ENCODE measurements around the gene SLC46A3. TPM values are rescaled to one million over a fixed set of nuclear protein-coding genes. Genes with fewer than 3 reads are reported as not detected.

SLC46A3 gene
- 143 TPM for polyA plus RNA-seq
- long read RNA-seq, donor 1, transcript SLC46A3-201 (6 exons, 3,173 nt) = major isoform, 35 of 62 reads
- long read RNA-seq, donor 1, partial matches to known transcripts = 25 of 62 reads
- long read RNA-seq, donor 1, other reads (novel, unspliced or antisense) = 0 of 62 reads
- long read RNA-seq, donor 2, transcript SLC46A3-201 (6 exons, 3,173 nt) = major isoform, 38 of 101 reads
- long read RNA-seq, donor 2, transcript SLC46A3-203 (2 exons, 2,133 nt) = minor isoform, 7 of 101 reads
- long read RNA-seq, donor 2, partial matches to known transcripts = 52 of 101 reads
- long read RNA-seq, donor 2, other reads (novel, unspliced or antisense) = 0 of 101 reads
- long read RNA-seq, donor 3 = 0 reads
- long read RNA-seq, donor 4, transcript SLC46A3-201 (6 exons, 3,173 nt) = major isoform, 5 of 6 reads
- long read RNA-seq, donor 4, partial matches to known transcripts = 0 of 6 reads
- long read RNA-seq, donor 4, other reads (novel, unspliced or antisense) = 0 of 6 reads
- long read RNA-seq, donor 5, partial matches to known transcripts = 0 of 6 reads
- long read RNA-seq, donor 5, other reads (novel, unspliced or antisense) = 0 of 6 reads
- long read RNA-seq, donor 6, transcript SLC46A3-201 (6 exons, 3,173 nt) = major isoform, 25 of 57 reads
- long read RNA-seq, donor 6, transcript SLC46A3-202 (7 exons, 2,121 nt) = minor isoform, 5 of 57 reads
- long read RNA-seq, donor 6, partial matches to known transcripts = 23 of 57 reads
- long read RNA-seq, donor 6, other reads (novel, unspliced or antisense) = 0 of 57 reads
- long read RNA-seq, donor 7, transcript SLC46A3-201 (6 exons, 3,173 nt) = major isoform, 5 of 7 reads
- long read RNA-seq, donor 7, partial matches to known transcripts = 0 of 7 reads
- long read RNA-seq, donor 7, other reads (novel, unspliced or antisense) = 0 of 7 reads
- long read RNA-seq, donor 8, transcript SLC46A3-203 (2 exons, 2,133 nt) = minor isoform, 7 of 195 reads
- long read RNA-seq, donor 8, transcript SLC46A3-201 (6 exons, 3,173 nt) = major isoform, 42 of 195 reads
- long read RNA-seq, donor 8, partial matches to known transcripts = 131 of 195 reads
- long read RNA-seq, donor 8, other reads (novel, unspliced or antisense) = 12 of 195 reads
- long read RNA-seq, donor 9, transcript SLC46A3-203 (2 exons, 2,133 nt) = minor isoform, 9 of 95 reads
- long read RNA-seq, donor 9, transcript SLC46A3-201 (6 exons, 3,173 nt) = major isoform, 44 of 95 reads
- long read RNA-seq, donor 9, partial matches to known transcripts = 40 of 95 reads
- long read RNA-seq, donor 9, other reads (novel, unspliced or antisense) = 0 of 95 reads
- long read RNA-seq, donor 10, transcript SLC46A3-202 (7 exons, 2,121 nt) = minor isoform, 7 of 61 reads
- long read RNA-seq, donor 10, transcript SLC46A3-201 (6 exons, 3,173 nt) = major isoform, 31 of 61 reads
- long read RNA-seq, donor 10, partial matches to known transcripts = 22 of 61 reads
- long read RNA-seq, donor 10, other reads (novel, unspliced or antisense) = 0 of 61 reads
- long read RNA-seq, donor 11, transcript SLC46A3-202 (7 exons, 2,121 nt) = minor isoform, 9 of 87 reads
- long read RNA-seq, donor 11, transcript SLC46A3-201 (6 exons, 3,173 nt) = major isoform, 48 of 87 reads
- long read RNA-seq, donor 11, partial matches to known transcripts = 28 of 87 reads
- long read RNA-seq, donor 11, other reads (novel, unspliced or antisense) = 0 of 87 reads

GRCh38 chr13:28718543-28719226 lies at the start of gene SLC46A3:
Gene SLC46A3, minus strand, starts transcription at chr13:28718970. Its CDS starts 972 bp downstream, at chr13:28717998.
- Histone ChIP-seq H3K4me3 (ENCODE audit: low read length) (peak within 1 kb of the TSS; percentile 75), H3K27me3 (ENCODE audit: control insufficient read depth, insufficient read depth, low read length) (no peaks in the 10 kb centered on the region), H3K9me3 (ENCODE audit: control insufficient read depth, low read depth, low read length) (peaks cover 1% of the 10 kb centered on the region), H3K4me1 (ENCODE audit: control insufficient read depth, insufficient read depth, low read length) (peaks cover 5% of the 10 kb centered on the region), H3K36me3 (ENCODE audit: control insufficient read depth, insufficient read depth, low read length) (peaks cover 5% of the 10 kb centered on the region), H3K27ac (ENCODE audit: low read length) (peak within 1 kb of the TSS; percentile 89)
- no CpG with 5 or more reads among the region's 78 CpGs for WGBS (ENCODE audit: insufficient coverage, low lambda C conversion rate)
- DNase-seq = peak; percentile 95 to 99

- DNase-seq = no peak
- Histone ChIP-seq H3K4me1 (ENCODE audit: control insufficient read depth, insufficient read depth, low read length) (no peaks in the 10 kb centered on the region), H3K9me3 (ENCODE audit: control insufficient read depth, low read depth, low read length) (peaks cover 5% of the 10 kb centered on the region), H3K27me3 (ENCODE audit: control insufficient read depth, insufficient read depth, low read length) (no peaks in the 10 kb centered on the region), H3K27ac (ENCODE audit: low read length) (no peak overlapping the region), H3K4me3 (ENCODE audit: low read length) (no peak overlapping the region), H3K36me3 (ENCODE audit: control insufficient read depth, insufficient read depth, low read length) (no peaks in the 10 kb centered on the region)
- no CpG with 5 or more reads among the region's 4 CpGs for WGBS (ENCODE audit: insufficient coverage, low lambda C conversion rate)
These were observed 45.1 kb upstream of the SLC46A3 start for GRCh38 chr13:28763887-28764286.

GRCh38 chr13:28761586-28761985 lies 42.8 kb upstream of the SLC46A3 start:
- no peak overlapping the region for H3K4me3 ChIP-seq (ENCODE audit: low read length)
- H3K27ac ChIP-seq (ENCODE audit: low read length) = no peak overlapping the region
- no peaks in the 10 kb centered on the region for H3K27me3 ChIP-seq (ENCODE audit: control insufficient read depth, insufficient read depth, low read length)
- DNase-seq = no peak
- H3K9me3 ChIP-seq (ENCODE audit: control insufficient read depth, low read depth, low read length) = peaks cover 7% of the 10 kb centered on the region
- WGBS (ENCODE audit: insufficient coverage, low lambda C conversion rate) = 100% methylated on average over 1 of the region's 4 CpGs
- H3K36me3 ChIP-seq (ENCODE audit: control insufficient read depth, insufficient read depth, low read length) = no peaks in the 10 kb centered on the region
- H3K4me1 ChIP-seq (ENCODE audit: control insufficient read depth, insufficient read depth, low read length) = no peaks in the 10 kb centered on the region

- 60% methylated on average over 1 of the region's 5 CpGs for WGBS (ENCODE audit: insufficient coverage, low lambda C conversion rate)
- no peak for DNase-seq
- no peaks in the 10 kb centered on the region for H3K27me3 ChIP-seq (ENCODE audit: control insufficient read depth, insufficient read depth, low read length)
- peaks cover 13% of the 10 kb centered on the region for H3K9me3 ChIP-seq (ENCODE audit: control insufficient read depth, low read depth, low read length)
- peaks cover 17% of the 10 kb centered on the region for H3K4me1 ChIP-seq (ENCODE audit: control insufficient read depth, insufficient read depth, low read length)
- H3K4me3 ChIP-seq (ENCODE audit: low read length) = no peak overlapping the region
- no peak overlapping the region for H3K27ac ChIP-seq (ENCODE audit: low read length)
- H3K36me3 ChIP-seq (ENCODE audit: control insufficient read depth, insufficient read depth, low read length) = no peaks in the 10 kb centered on the region
These were observed 36.7 kb upstream of the SLC46A3 start for GRCh38 chr13:28755546-28755870.

- H3K4me3 ChIP-seq (ENCODE audit: low read length) = no peak overlapping the region
- 100% methylated on average over 1 of the region's 32 CpGs for WGBS (ENCODE audit: insufficient coverage, low lambda C conversion rate)
These were observed 36.2 kb upstream of the SLC46A3 start for GRCh38 chr13:28754698-28755545.

GRCh38 chr13:28753946-28754345 lies 35.2 kb upstream of the SLC46A3 start:
- no peak for DNase-seq
- no CpG with 5 or more reads among the region's 3 CpGs for WGBS (ENCODE audit: insufficient coverage, low lambda C conversion rate)

More at GRCh38 chr13:28754698-28755545, 36.2 kb upstream of the SLC46A3 start:
- peak in 1 of 2 donors; percentile 52 for DNase-seq
- Histone ChIP-seq H3K36me3 (ENCODE audit: control insufficient read depth, insufficient read depth, low read length) (no peaks in the 10 kb centered on the region), H3K9me3 (ENCODE audit: control insufficient read depth, low read depth, low read length) (peaks cover 13% of the 10 kb centered on the region), H3K4me1 (ENCODE audit: control insufficient read depth, insufficient read depth, low read length) (peaks cover 17% of the 10 kb centered on the region), H3K27me3 (ENCODE audit: control insufficient read depth, insufficient read depth, low read length) (no peaks in the 10 kb centered on the region), H3K27ac (ENCODE audit: low read length) (no peak overlapping the region)

GRCh38 chr13:28753208-28753892 lies 34.6 kb upstream of the SLC46A3 start:
- no CpG with 5 or more reads among the region's 5 CpGs for WGBS (ENCODE audit: insufficient coverage, low lambda C conversion rate)
- no peaks in the 10 kb centered on the region for H3K36me3 ChIP-seq (ENCODE audit: control insufficient read depth, insufficient read depth, low read length)
- H3K4me3 ChIP-seq (ENCODE audit: low read length) = no peak overlapping the region
- H3K27ac ChIP-seq (ENCODE audit: low read length) = peak overlapping the region; percentile 70
- H3K4me1 ChIP-seq (ENCODE audit: control insufficient read depth, insufficient read depth, low read length) = peaks cover 17% of the 10 kb centered on the region
- peaks cover 5% of the 10 kb centered on the region for H3K9me3 ChIP-seq (ENCODE audit: control insufficient read depth, low read depth, low read length)
- DNase-seq = peak; percentile 84
- H3K27me3 ChIP-seq (ENCODE audit: control insufficient read depth, insufficient read depth, low read length) = no peaks in the 10 kb centered on the region

More at GRCh38 chr13:28753946-28754345, 35.2 kb upstream of the SLC46A3 start:
- Histone ChIP-seq H3K27ac (ENCODE audit: low read length) (peak overlapping the region; percentile 61), H3K9me3 (ENCODE audit: control insufficient read depth, low read depth, low read length) (peaks cover 8% of the 10 kb centered on the region), H3K4me1 (ENCODE audit: control insufficient read depth, insufficient read depth, low read length) (peaks cover 17% of the 10 kb centered on the region), H3K4me3 (ENCODE audit: low read length) (no peak overlapping the region), H3K27me3 (ENCODE audit: control insufficient read depth, insufficient read depth, low read length) (no peaks in the 10 kb centered on the region), H3K36me3 (ENCODE audit: control insufficient read depth, insufficient read depth, low read length) (no peaks in the 10 kb centered on the region)

- DNase-seq = no peak
- no peak overlapping the region for H3K27ac ChIP-seq (ENCODE audit: low read length)
- H3K4me1 ChIP-seq (ENCODE audit: control insufficient read depth, insufficient read depth, low read length) = peaks cover 17% of the 10 kb centered on the region
- no peaks in the 10 kb centered on the region for H3K27me3 ChIP-seq (ENCODE audit: control insufficient read depth, insufficient read depth, low read length)
- 51% methylated on average over 2 of the region's 7 CpGs for WGBS (ENCODE audit: insufficient coverage, low lambda C conversion rate)
- H3K36me3 ChIP-seq (ENCODE audit: control insufficient read depth, insufficient read depth, low read length) = no peaks in the 10 kb centered on the region
- H3K4me3 ChIP-seq (ENCODE audit: low read length) = no peak overlapping the region
- peaks cover 5% of the 10 kb centered on the region for H3K9me3 ChIP-seq (ENCODE audit: control insufficient read depth, low read depth, low read length)
These were observed 32.6 kb upstream of the SLC46A3 start for GRCh38 chr13:28751175-28751960.
